SK-N-SH (cell line): ENCODE measurements around the gene COMMD6.

Experiments
- CTCF ChIP-seq: fragments of 200-600 bp; sonication (generic); IDR thresholded peaks from 2 replicates; pipeline ENCODE4 v1.6.1; 2017; ENCODE audit warnings: antibody characterized with exemption, mild to moderate bottlenecking, moderate library complexity
- ELF1 ChIP-seq: IDR thresholded peaks from 2 replicates; pipeline ENCODE4 v1.4.0; 2012
- SIN3A ChIP-seq: IDR thresholded peaks from 2 replicates; pipeline ENCODE4 v1.6.1; 2012; ENCODE audit warnings: low read depth, mild to moderate bottlenecking, low read length, moderate library complexity, borderline replicate concordance
- USF2 ChIP-seq: fragments of 150-350 bp; IDR thresholded peaks from 2 replicates; pipeline ENCODE4 v1.6.1; 2017; ENCODE audit warnings: antibody characterized with exemption, low read length, low read depth, borderline replicate concordance

DNA sequence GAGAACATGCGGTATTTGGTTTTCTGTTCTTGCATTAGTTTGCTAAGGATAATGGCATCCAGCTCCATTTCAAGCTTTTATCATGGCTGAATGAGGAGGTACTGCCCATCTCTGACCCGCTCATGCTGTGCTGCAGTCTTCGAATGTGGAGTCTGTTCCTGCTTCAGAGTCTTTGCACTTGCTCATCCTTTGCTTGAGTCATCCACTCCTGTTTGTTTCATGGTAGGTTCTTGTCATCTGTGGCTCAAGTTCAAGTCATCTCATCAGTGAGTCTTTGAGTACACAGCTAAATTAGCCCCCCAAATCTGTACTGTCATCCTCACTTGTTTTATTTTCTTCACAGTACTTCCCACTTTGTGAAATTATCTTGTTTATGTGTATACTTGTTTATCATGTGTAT, 17.3 kb upstream of the COMMD6 start:
- TF ChIP-seq SIN3A (no peak), CTCF (no peak), USF2 (no peak), ELF1 (no peak)
